ENCODE data around the gene METTL1.

Gene METTL1

GRCh38 chr12:57817261-57817989 lies 45.5 kb upstream of the METTL1 start:
- no peaks in the 10 kb centered on the region for H3K79me2 ChIP-seq (ENCODE audit: insufficient read depth, low read length)
- H4K20me1 ChIP-seq (ENCODE audit: insufficient read depth, low read length, poor library complexity, severe bottlenecking) = no peaks in the 10 kb centered on the region
- H3F3A ChIP-seq (ENCODE audit: low read depth) = no peaks in the 10 kb centered on the region
- no peak overlapping the region for H2AFZ ChIP-seq (ENCODE audit: low read length)
- peaks cover 21% of the 10 kb centered on the region; the same call in 1 of the 2 replicates for H3K36me3 ChIP-seq (ENCODE audit: insufficient read depth, low read length)
- H3K4me1 ChIP-seq (ENCODE audit: insufficient read depth, low read length, poor library complexity, severe bottlenecking) = no peaks in the 10 kb centered on the region
- no peaks in the 10 kb centered on the region for H3K9me3 ChIP-seq (ENCODE audit: insufficient read depth, low read depth, low read length)
- no peaks in the 10 kb centered on the region for H3K27me3 ChIP-seq (ENCODE audit: insufficient read depth, low read length, poor library complexity, severe bottlenecking)
- H3K4me3 ChIP-seq (ENCODE audit: low read length, poor library complexity, severe bottlenecking) = no peak overlapping the region
- TF ChIP-seq EZH2phosphoT487 (IDR thresholded peaks at IDR 0.05; ENCODE audit: borderline replicate concordance) = no peak
- TF ChIP-seq CTCF (conservative IDR thresholded peaks at IDR 0.05; ENCODE audit: low read length) = no peak
- H3K9ac ChIP-seq (ENCODE audit: low read depth, low read length, poor library complexity, severe bottlenecking) = no peak overlapping the region
- no peaks in the 10 kb centered on the region for H3K9me2 ChIP-seq (replicated peaks; ENCODE audit: low read depth, low read length)
- no peak overlapping the region for H3K4me2 ChIP-seq (ENCODE audit: low read depth, low read length, poor library complexity, severe bottlenecking)

DNA sequence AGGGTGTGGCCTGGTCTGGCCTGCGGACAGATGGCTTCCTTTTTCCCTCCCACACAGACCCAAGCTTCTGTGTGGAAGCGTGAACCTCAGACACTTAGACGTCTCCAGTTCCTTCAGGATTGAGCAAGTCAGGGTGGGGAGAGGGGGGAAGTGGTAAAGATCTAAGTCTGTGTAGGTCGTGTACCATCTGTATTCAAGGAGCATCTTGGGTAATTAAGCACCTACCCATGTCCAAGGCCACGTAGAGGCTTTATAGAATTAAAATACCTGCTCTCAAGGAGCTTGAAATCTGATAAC lies 44.9 kb upstream of the METTL1 start:
- Histone ChIP-seq H2AFZ (ENCODE audit: low read length) (no peak overlapping the region), H3F3A (ENCODE audit: low read depth) (no peaks in the 10 kb centered on the region), H3K79me2 (ENCODE audit: insufficient read depth, low read length) (no peaks in the 10 kb centered on the region), H3K4me3 (ENCODE audit: low read length, poor library complexity, severe bottlenecking) (no peak overlapping the region), H3K36me3 (ENCODE audit: insufficient read depth, low read length) (peaks cover 14% of the 10 kb centered on the region; the same call in 1 of the 2 replicates), H3K4me1 (ENCODE audit: insufficient read depth, low read length, poor library complexity, severe bottlenecking) (no peaks in the 10 kb centered on the region), H3K9me3 (ENCODE audit: insufficient read depth, low read depth, low read length) (no peaks in the 10 kb centered on the region), H3K4me2 (ENCODE audit: low read depth, low read length, poor library complexity, severe bottlenecking) (no peak overlapping the region), H3K27me3 (ENCODE audit: insufficient read depth, low read length, poor library complexity, severe bottlenecking) (no peaks in the 10 kb centered on the region), H3K9me2 (replicated peaks; ENCODE audit: low read depth, low read length) (no peaks in the 10 kb centered on the region), H3K9ac (ENCODE audit: low read depth, low read length, poor library complexity, severe bottlenecking) (no peak overlapping the region), H4K20me1 (ENCODE audit: insufficient read depth, low read length, poor library complexity, severe bottlenecking) (no peaks in the 10 kb centered on the region)
- TF ChIP-seq CTCF (conservative IDR thresholded peaks at IDR 0.05; ENCODE audit: low read length) = no peak
- no peak for TF ChIP-seq EZH2phosphoT487 (IDR thresholded peaks at IDR 0.05; ENCODE audit: borderline replicate concordance)

DNA sequence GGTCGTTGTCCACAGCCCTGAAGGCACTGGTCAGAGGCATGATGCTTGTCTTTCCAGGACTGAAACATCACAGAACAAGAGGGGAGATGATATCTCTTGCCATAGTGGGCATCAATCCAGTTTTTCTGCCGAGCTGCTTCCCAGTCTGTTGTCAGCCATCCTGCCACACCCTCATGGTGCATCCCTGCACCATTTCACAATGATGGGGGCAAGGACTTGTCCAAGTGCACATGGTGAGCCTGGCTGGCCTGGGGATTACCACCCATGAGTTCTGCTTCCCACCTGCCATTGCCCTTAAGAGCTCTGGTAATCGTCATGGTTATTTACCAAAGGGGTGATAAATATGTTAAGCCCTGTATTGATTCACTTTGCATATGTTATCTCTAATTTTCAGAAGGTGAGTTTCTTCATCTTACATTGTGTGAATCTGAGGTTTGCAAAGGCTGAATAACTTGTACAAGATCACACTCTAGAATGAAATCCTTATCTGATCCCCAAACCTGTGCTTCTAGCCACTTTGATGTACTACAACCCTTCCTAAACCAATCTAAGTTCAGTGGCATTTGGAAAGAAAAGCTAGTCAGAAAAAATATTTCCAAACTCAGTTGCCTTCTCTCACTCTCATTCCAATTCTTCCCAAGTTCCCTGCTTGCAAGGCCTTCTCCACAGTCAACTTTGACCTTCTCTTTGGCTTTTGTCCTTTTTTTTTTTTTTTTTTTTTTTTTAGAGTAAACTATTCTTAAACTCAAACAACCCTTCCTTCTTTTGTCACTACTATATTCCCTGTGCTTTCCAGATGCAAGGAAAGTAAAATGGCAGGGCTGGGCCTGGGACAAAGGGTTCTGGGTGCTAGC lies 44.3 kb upstream of the METTL1 start:
- no peak for TF ChIP-seq CTCF (conservative IDR thresholded peaks at IDR 0.05; ENCODE audit: low read length)
- TF ChIP-seq EZH2phosphoT487 (IDR thresholded peaks at IDR 0.05; ENCODE audit: borderline replicate concordance) = no peak
- H3F3A ChIP-seq (ENCODE audit: low read depth) = no peaks in the 10 kb centered on the region
- no peak overlapping the region for H3K4me3 ChIP-seq (ENCODE audit: low read length, poor library complexity, severe bottlenecking)
- no peak overlapping the region for H2AFZ ChIP-seq (ENCODE audit: low read length)
- no peaks in the 10 kb centered on the region for H3K4me1 ChIP-seq (ENCODE audit: insufficient read depth, low read length, poor library complexity, severe bottlenecking)
- H3K36me3 ChIP-seq (ENCODE audit: insufficient read depth, low read length) = peaks cover 9% of the 10 kb centered on the region; the same call in 1 of the 2 replicates
- H3K9me2 ChIP-seq (replicated peaks; ENCODE audit: low read depth, low read length) = no peaks in the 10 kb centered on the region
- no peaks in the 10 kb centered on the region for H4K20me1 ChIP-seq (ENCODE audit: insufficient read depth, low read length, poor library complexity, severe bottlenecking)
- H3K4me2 ChIP-seq (ENCODE audit: low read depth, low read length, poor library complexity, severe bottlenecking) = no peak overlapping the region
- H3K9me3 ChIP-seq (ENCODE audit: insufficient read depth, low read depth, low read length) = no peaks in the 10 kb centered on the region
- no peaks in the 10 kb centered on the region for H3K79me2 ChIP-seq (ENCODE audit: insufficient read depth, low read length)
- H3K9ac ChIP-seq (ENCODE audit: low read depth, low read length, poor library complexity, severe bottlenecking) = no peak overlapping the region
- H3K27me3 ChIP-seq (ENCODE audit: insufficient read depth, low read length, poor library complexity, severe bottlenecking) = no peaks in the 10 kb centered on the region

Measured in Loucy (cell line).